ENCODE results near the gene IP6K2. TPM values are rescaled to one million over a fixed set of nuclear protein-coding genes. Genes with fewer than 3 reads are reported as not detected.

Gene IP6K2
- total RNA-seq, 1 experiment from 2014 or later: 102 TPM

DNA sequence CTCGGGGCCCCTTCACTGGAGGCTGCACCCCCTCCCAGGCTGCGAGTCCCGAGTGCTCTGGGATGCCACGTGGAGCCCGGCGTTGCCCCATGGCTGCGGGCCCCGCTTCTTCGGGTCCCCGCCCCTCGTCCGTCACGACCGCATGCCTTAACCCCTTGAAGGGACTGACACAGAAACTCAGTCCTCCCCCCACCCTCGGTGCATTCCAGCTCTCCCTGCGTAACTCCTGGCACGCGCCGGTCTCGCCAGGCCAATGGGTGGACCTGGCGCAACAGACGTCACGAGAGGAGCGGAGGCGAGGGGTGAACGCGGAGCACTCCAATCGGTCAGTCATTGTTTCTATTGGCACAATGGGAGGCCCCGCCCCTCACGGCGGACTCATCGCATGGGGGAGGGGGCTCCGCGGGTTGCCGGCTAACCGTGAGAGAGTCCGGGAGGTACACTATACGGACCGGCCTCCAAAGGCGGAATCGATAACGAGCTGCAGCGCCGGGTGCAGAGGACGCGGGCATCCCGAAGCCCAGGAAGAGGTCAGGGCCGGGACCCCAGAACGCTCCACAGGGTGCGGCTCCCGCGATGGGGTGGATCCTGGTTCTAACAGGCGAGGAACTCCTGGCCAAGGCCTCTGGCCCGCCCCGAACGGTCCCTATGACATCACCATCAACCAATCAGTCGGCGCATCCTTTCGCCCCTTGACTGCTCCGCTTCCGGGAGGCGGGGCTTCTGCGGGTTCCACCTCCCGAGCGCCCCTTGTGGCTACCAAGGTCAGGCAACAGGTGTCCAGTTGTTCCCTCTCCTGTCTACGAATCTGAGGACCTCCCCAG is 53.3 kb downstream of the IP6K2 start:
- peak; percentile 88 for ATAC-seq

DNA sequence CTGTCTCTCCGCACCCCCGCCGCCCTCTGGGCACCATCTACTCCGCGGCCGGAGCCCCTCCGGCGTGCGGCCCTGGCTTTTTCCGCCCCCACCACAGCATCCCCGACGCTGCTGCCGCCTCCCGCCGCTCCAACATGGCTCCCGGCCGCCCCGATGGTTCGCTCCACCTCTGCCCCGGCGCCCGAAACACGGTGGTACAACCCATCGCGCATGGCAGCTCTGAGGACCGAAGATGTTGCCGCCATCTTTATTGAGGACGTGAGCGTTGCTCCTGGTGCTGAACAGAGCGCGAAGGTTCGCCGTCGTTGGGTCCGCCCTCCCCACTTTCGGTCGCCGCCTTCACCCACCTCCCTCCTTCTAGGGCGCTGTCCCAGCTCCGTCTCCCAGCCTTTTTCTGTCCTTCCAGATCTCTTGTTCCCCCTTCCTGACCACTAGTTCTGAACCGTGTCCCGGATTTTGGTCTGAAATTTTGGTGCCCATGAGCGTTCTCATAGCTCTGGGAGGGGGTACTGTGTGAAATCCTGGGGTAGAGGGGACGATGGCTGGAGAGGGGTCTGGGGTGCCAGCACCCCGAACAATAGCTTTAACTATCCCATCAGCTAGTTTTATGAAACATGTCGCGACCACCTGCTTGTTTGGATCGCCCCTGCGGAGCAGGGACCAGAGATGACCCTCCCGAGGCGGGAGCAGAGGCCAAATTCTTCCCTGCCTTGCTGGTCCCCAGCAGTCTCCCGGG is 54.1 kb downstream of the IP6K2 start, which contains the start of gene CELSR3:
CELSR3 (minus strand) TSS at position 134 of the 736 bp plus-strand sequence. CDS start 252 bp downstream, outside the sequence.
- ChIA-PET CTCF (no interaction called here), POLR2A (ENCODE audit: unreplicated experiment) (no interaction called here)
- intact Hi-C loops (cut with micrococcal nuclease): loop anchor here (1.0 kb wide), 1 partner anchor 28 kb away; the partner anchor contains the start of gene SLC26A6
- Histone ChIP-seq H3K27me3 (ENCODE audit: low read length) (no peaks in the 10 kb centered on the region), H3K9me3 (ENCODE audit: low read length) (no peaks in the 10 kb centered on the region), H2AFZ (ENCODE audit: low read length) (peak within 1 kb of the TSS; percentile 62), H3K9ac (ENCODE audit: low read length) (peak within 1 kb of the TSS; percentile 58), H3K79me2 (ENCODE audit: low read length) (no peaks in the 10 kb centered on the region), H3K4me3 (ENCODE audit: low read length) (peak within 1 kb of the TSS; percentile 66), H3K4me2 (ENCODE audit: low read length) (peak within 1 kb of the TSS; percentile 73), H3K36me3 (ENCODE audit: low read depth, low read length) (no peaks in the 10 kb centered on the region), H3K27ac (ENCODE audit: low read length) (peak within 1 kb of the TSS; percentile 76), H4K20me1 (ENCODE audit: low read length) (no peaks in the 10 kb centered on the region), H3F3A (ENCODE audit: low read length, unreplicated experiment) (no peaks in the 10 kb centered on the region), H3K4me1 (ENCODE audit: insufficient read depth, low read length) (peaks cover 9% of the 10 kb centered on the region), H3K9me2 (replicated peaks; ENCODE audit: low read length) (no peaks in the 10 kb centered on the region)
- DNase-seq (peak; percentile 16), ATAC-seq (peak; percentile 4)
- no peak for TF ChIP-seq EZH2 (IDR thresholded peaks at IDR 0.05; ENCODE audit: low read length, unreplicated experiment)
- no peak for TF ChIP-seq EZH2phosphoT487 (IDR thresholded peaks at IDR 0.05; ENCODE audit: borderline replicate concordance, low read length)
- TF ChIP-seq CTCF (conservative IDR thresholded peaks at IDR 0.05; ENCODE audit: low read depth, low read length): no peak
- BruUV-seq (replicated peaks): TSS peak; percentile 92

More for the DNA sequence above, 53.3 kb downstream of the IP6K2 start:
- peak overlapping the region; percentile 58 for H3K9ac ChIP-seq (ENCODE audit: low read length)
- no peaks in the 10 kb centered on the region for H3K9me2 ChIP-seq (replicated peaks; ENCODE audit: low read length)
- no peaks in the 10 kb centered on the region for H3F3A ChIP-seq (ENCODE audit: low read length, unreplicated experiment)
- POLR2A ChIA-PET (ENCODE audit: unreplicated experiment): no interaction called here
- peak overlapping the region; percentile 66 for H3K4me3 ChIP-seq (ENCODE audit: low read length)
- peak; percentile 98 for DNase-seq
- H3K4me2 ChIP-seq (ENCODE audit: low read length): peak overlapping the region; percentile 73
- CTCF ChIA-PET: interaction anchor here (0.9 to 1.0 kb wide), 2 partner anchors 21 to 28 kb away, joined by 3 to 5 read pairs; partner anchors contain the start of gene SLC26A6
- intact Hi-C loops (cut with micrococcal nuclease): loop anchor here (1.0 kb wide), 1 partner anchor 28 kb away; the partner anchor contains the start of gene SLC26A6
- H3K27me3 ChIP-seq (ENCODE audit: low read length): no peaks in the 10 kb centered on the region
- H3K27ac ChIP-seq (ENCODE audit: low read length): peak overlapping the region; percentile 76
- peak overlapping the region; percentile 62 for H2AFZ ChIP-seq (ENCODE audit: low read length)
- no peaks in the 10 kb centered on the region for H4K20me1 ChIP-seq (ENCODE audit: low read length)
- no peaks in the 10 kb centered on the region for H3K36me3 ChIP-seq (ENCODE audit: low read depth, low read length)
- no peaks in the 10 kb centered on the region for H3K9me3 ChIP-seq (ENCODE audit: low read length)
- TSS peak; percentile 72 for BruUV-seq (replicated peaks)
- TF ChIP-seq CTCF (conservative IDR thresholded peaks at IDR 0.05; ENCODE audit: low read depth, low read length) (peak; percentile 85), EZH2 (IDR thresholded peaks at IDR 0.05; ENCODE audit: low read length, unreplicated experiment) (no peak), EZH2phosphoT487 (IDR thresholded peaks at IDR 0.05; ENCODE audit: borderline replicate concordance, low read length) (peak; percentile 59; the same call in 1 of the 2 replicates)
- H3K79me2 ChIP-seq (ENCODE audit: low read length): no peaks in the 10 kb centered on the region
- peaks cover 9% of the 10 kb centered on the region for H3K4me1 ChIP-seq (ENCODE audit: insufficient read depth, low read length)
